Nephron (organoid): ENCODE data around the gene MDC1.

ENCODE experiments used
- H3K27ac Mint-ChIP-seq, 3 experiments: 2 replicates each; pipeline ENCODE4 v1.8.0; 2020; ENCODE audit warnings: mixed read lengths in 3 of 3, mild to moderate bottlenecking in 2 of 3, moderate library complexity in 1 of 3
- H3K27me3 Mint-ChIP-seq: 2 replicates; pipeline ENCODE4 v1.8.0; 2021; ENCODE audit warnings: low read depth, mild to moderate bottlenecking, moderate library complexity, mixed read lengths
- H3K36me3 Mint-ChIP-seq: 2 replicates; pipeline ENCODE4 v1.8.0; 2020; ENCODE audit warnings: low read depth, mixed read lengths
- H3K4me1 Mint-ChIP-seq: 2 replicates; pipeline ENCODE4 v1.8.0; 2020; ENCODE audit warnings: mixed read lengths
- H3K4me3 Mint-ChIP-seq, 3 experiments: 2 replicates each; pipeline ENCODE4 v1.8.0; 2020; ENCODE audit warnings: mild to moderate bottlenecking in 3 of 3, mixed read lengths in 3 of 3, moderate library complexity in 2 of 3
- H3K9me3 Mint-ChIP-seq: 2 replicates; pipeline ENCODE4 v1.8.0; 2020; ENCODE audit warnings: mixed read lengths
- CTCF ChIP-seq, 3 experiments: fragments of 200-600 bp; sonication (generic); IDR thresholded peaks; one replicate each; pipeline ENCODE4 v1.5.0; 2021; ENCODE audit warnings: antibody characterized with exemption in 3 of 3; ENCODE audit not compliant: unreplicated experiment in 3 of 3

Gene MDC1

GRCh38 chr6:30747902-30748769, 31.1 kb upstream of the MDC1 start:
- TF ChIP-seq CTCF (IDR thresholded peaks at IDR 0.05; ENCODE audit: unreplicated experiment in 3 of 3) = no peak
- Mint-ChIP-seq H3K36me3 (no peaks in the 10 kb centered on the region), H3K9me3 (no peaks in the 10 kb centered on the region), H3K27me3 (no peaks in the 10 kb centered on the region), H3K4me3 (peak overlapping the region in 2 of 3 experiments; percentile 20 to 49), H3K27ac (peak overlapping the region; percentile 65 to 81 (median 70)), H3K4me1 (peaks cover 55% of the 10 kb centered on the region)

GRCh38 chr6:30747300-30747687, 30.2 kb upstream of the MDC1 start:
- Mint-ChIP-seq H3K4me3 (peak overlapping the region in 1 of 3 experiments; percentile 16), H3K36me3 (no peaks in the 10 kb centered on the region), H3K9me3 (no peaks in the 10 kb centered on the region)

GRCh38 chr6:30744054-30744805, 27.1 kb upstream of the MDC1 start, which contains the start of gene IER3:
Gene IER3 (minus strand): TSS chr6:30744547. CDS start chr6:30744518, 29 bp downstream.
- Mint-ChIP-seq H3K27me3 (no peaks in the 10 kb centered on the region), H3K27ac (peak within 1 kb of the TSS; percentile 88 to 98 (median 94)), H3K9me3 (no peaks in the 10 kb centered on the region), H3K4me3 (peak within 1 kb of the TSS; percentile 92 to 98 (median 93)), H3K36me3 (peaks cover 20% of the 10 kb centered on the region), H3K4me1 (peaks cover 42% of the 10 kb centered on the region)
- peak; percentile 64 to 86 (median 72) for TF ChIP-seq CTCF (IDR thresholded peaks at IDR 0.05; ENCODE audit: unreplicated experiment in 3 of 3)

More at GRCh38 chr6:30747300-30747687, 30.2 kb upstream of the MDC1 start:
- Mint-ChIP-seq H3K4me1 (peaks cover 48% of the 10 kb centered on the region), H3K27me3 (no peaks in the 10 kb centered on the region), H3K27ac (peak overlapping the region; percentile 65 to 81 (median 70))
- no peak for TF ChIP-seq CTCF (IDR thresholded peaks at IDR 0.05; ENCODE audit: unreplicated experiment in 3 of 3)

- Mint-ChIP-seq H3K36me3 (peaks cover 28% of the 10 kb centered on the region), H3K4me1 (peaks cover 36% of the 10 kb centered on the region), H3K4me3 (peak overlapping the region; percentile 92 to 98 (median 93)), H3K9me3 (no peaks in the 10 kb centered on the region), H3K27me3 (no peaks in the 10 kb centered on the region), H3K27ac (peak overlapping the region; percentile 88 to 98 (median 94))
- TF ChIP-seq CTCF (IDR thresholded peaks at IDR 0.05; ENCODE audit: unreplicated experiment in 3 of 3) = no peak
These were observed 26.3 kb upstream of the MDC1 start for GRCh38 chr6:30743099-30744053.

- peak within 1 kb of the TSS; percentile 94 to 98 (median 95) for H3K27ac Mint-ChIP-seq
- peaks cover 30% of the 10 kb centered on the region for H3K4me1 Mint-ChIP-seq
- peaks cover 34% of the 10 kb centered on the region for H3K36me3 Mint-ChIP-seq
- H3K27me3 Mint-ChIP-seq = no peaks in the 10 kb centered on the region
- TF ChIP-seq CTCF (IDR thresholded peaks at IDR 0.05; ENCODE audit: unreplicated experiment in 3 of 3) = no peak
- peak within 1 kb of the TSS; percentile 92 to 98 (median 93) for H3K4me3 Mint-ChIP-seq
- H3K9me3 Mint-ChIP-seq = no peaks in the 10 kb centered on the region
These were observed 25.4 kb upstream of the MDC1 start, which contains the start of gene FLOT1 for GRCh38 chr6:30742316-30743098. Gene FLOT1 (minus strand): TSS chr6:30742687. CDS start chr6:30742189, 498 bp downstream.
